KMS-11 (cell line): ENCODE data around the gene LRRC9.
A peak's percentile ranks its signal among the peaks of the same experiment; 100 is the strongest.
"Not testable (repeated sequence)": the region's sequence is repeated elsewhere in the genome, so short reads cannot be mapped to it uniquely, and the experiment has no call there.

Source experiments
- H2AFZ ChIP-seq: fragments of 200-600 bp; sonication (generic); 2 replicates; pipeline ENCODE4 v1.6.1; 2016; ENCODE audit warnings: antibody characterized with exemption, mixed run types, low read depth
- H3K27ac ChIP-seq: fragments of 200-600 bp; sonication (generic); 2 replicates; pipeline ENCODE4 v1.6.1; 2016; ENCODE audit warnings: mild to moderate bottlenecking, mixed run types
- H3K27me3 ChIP-seq: fragments of 200-600 bp; sonication (generic); 2 replicates; pipeline ENCODE4 v1.6.1; 2017; ENCODE audit warnings: mild to moderate bottlenecking, low read depth, mixed run types, moderate library complexity; ENCODE audit not compliant: insufficient read depth
- H3K36me3 ChIP-seq: fragments of 200-600 bp; sonication (generic); 2 replicates; pipeline ENCODE4 v1.6.1; 2017; ENCODE audit warnings: mild to moderate bottlenecking, mixed run types; ENCODE audit not compliant: insufficient read depth
- H3K4me1 ChIP-seq: fragments of 200-600 bp; sonication (generic); 2 replicates; pipeline ENCODE4 v1.6.1; 2016; ENCODE audit warnings: mild to moderate bottlenecking, low read depth, mixed run types; ENCODE audit not compliant: poor library complexity, severe bottlenecking
- H3K4me2 ChIP-seq: fragments of 200-600 bp; sonication (generic); 2 replicates; pipeline ENCODE4 v1.7.0; 2016; ENCODE audit warnings: mild to moderate bottlenecking, mixed run types
- H3K4me3 ChIP-seq: fragments of 200-600 bp; sonication (generic); IDR thresholded peaks from 2 replicates; pipeline ENCODE4 v1.6.1; 2017; ENCODE audit warnings: low read depth, low read length, mixed read lengths; ENCODE audit not compliant: insufficient read depth
- H3K79me2 ChIP-seq: fragments of 200-600 bp; sonication (generic); 2 replicates; pipeline ENCODE4 v1.6.1; 2016; ENCODE audit warnings: low read depth, mixed run types; ENCODE audit not compliant: insufficient read depth
- H3K9ac ChIP-seq: fragments of 200-600 bp; sonication (generic); 2 replicates; pipeline ENCODE4 v1.6.1; 2016; ENCODE audit warnings: mild to moderate bottlenecking, mixed run types
- H4K20me1 ChIP-seq: fragments of 200-600 bp; sonication (generic); 2 replicates; pipeline ENCODE4 v1.6.1; 2016; ENCODE audit warnings: mild to moderate bottlenecking, mixed run types; ENCODE audit not compliant: insufficient read depth
- CTCF ChIP-seq: fragments of 200-600 bp; sonication (generic); conservative IDR thresholded peaks from 2 replicates; pipeline ENCODE4 v1.6.1; 2017; ENCODE audit warnings: low read depth, mild to moderate bottlenecking, antibody characterized with exemption, low read length, moderate library complexity, mixed read lengths

LRRC9 gene

GRCh38 chr14:60094306-60094897 lies 174.5 kb downstream of the LRRC9 start:
- Histone ChIP-seq H3K27ac (no peak overlapping the region), H3K4me1 (peaks cover 26% of the 10 kb centered on the region), H3K4me3 (no peak overlapping the region), H4K20me1 (no peaks in the 10 kb centered on the region), H3K9ac (no peak overlapping the region), H3K4me2 (peak overlapping the region; percentile 84), H3K27me3 (no peaks in the 10 kb centered on the region), H2AFZ (no peak overlapping the region), H3K36me3 (no peaks in the 10 kb centered on the region), H3K79me2 (peaks cover 47% of the 10 kb centered on the region)
- no peak for TF ChIP-seq CTCF

GRCh38 chr14:60095231-60095630 lies 175.3 kb downstream of the LRRC9 start:
- Histone ChIP-seq H3K4me2 (0 out of 2 replicates have a peak overlapping the region, but pooled peaks have one; percentile 13), H3K27ac (no peak overlapping the region), H2AFZ (no peak overlapping the region), H3K36me3 (no peaks in the 10 kb centered on the region), H3K4me1 (peaks cover 26% of the 10 kb centered on the region), H4K20me1 (no peaks in the 10 kb centered on the region), H3K9ac (no peak overlapping the region), H3K79me2 (peaks cover 52% of the 10 kb centered on the region), H3K27me3 (no peaks in the 10 kb centered on the region), H3K4me3 (no peak overlapping the region)
- TF ChIP-seq CTCF, result no peak

- Histone ChIP-seq H3K36me3 (no peaks in the 10 kb centered on the region), H3K27me3 (no peaks in the 10 kb centered on the region), H2AFZ (no peak overlapping the region), H3K79me2 (peaks cover 52% of the 10 kb centered on the region), H3K4me3 (no peak overlapping the region), H3K4me1 (peaks cover 26% of the 10 kb centered on the region), H3K27ac (no peak overlapping the region), H4K20me1 (no peaks in the 10 kb centered on the region), H3K4me2 (0 out of 2 replicates have a peak overlapping the region, but pooled peaks have one; percentile 13), H3K9ac (no peak overlapping the region)
- no peak for TF ChIP-seq CTCF
Measured at GRCh38 chr14:60095781-60096450, 176.0 kb downstream of the LRRC9 start.

- Histone ChIP-seq H3K4me2 (no peak overlapping the region), H3K4me3 (no peak overlapping the region), H3K27ac (no peak overlapping the region), H3K27me3 (no peaks in the 10 kb centered on the region), H3K36me3 (no peaks in the 10 kb centered on the region), H4K20me1 (no peaks in the 10 kb centered on the region), H3K9ac (no peak overlapping the region), H3K4me1 (peaks cover 26% of the 10 kb centered on the region), H3K79me2 (peaks cover 50% of the 10 kb centered on the region), H2AFZ (no peak overlapping the region)
- TF ChIP-seq CTCF, result no peak
Measured at GRCh38 chr14:60097974-60098373, 178.0 kb downstream of the LRRC9 start.

GRCh38 chr14:60099855-60100254 lies 179.9 kb downstream of the LRRC9 start:
- H3K4me1 ChIP-seq, H3K9ac ChIP-seq, H3K27me3 ChIP-seq, H2AFZ ChIP-seq, H3K27ac ChIP-seq, H3K4me2 ChIP-seq, H4K20me1 ChIP-seq, H3K4me3 ChIP-seq, H3K36me3 ChIP-seq: not testable (repeated sequence)
- peaks cover 35% of the 10 kb centered on the region for H3K79me2 ChIP-seq
